ENCODE data around the gene LRRC41.

- no peak for TF ChIP-seq CTCF (IDR thresholded peaks at IDR 0.05)
- TF ChIP-seq EZH2 (IDR thresholded peaks at IDR 0.05; ENCODE audit: borderline replicate concordance, insufficient read depth, low read depth, low read length, poor library complexity, severe bottlenecking): no peak
Observed at GRCh38 chr1:46298387-46298786, 5.0 kb downstream of the LRRC41 start.

All from B cell (primary cell).